Measurements from ENCODE around the gene GRWD1. TPM values are rescaled to one million over a fixed set of nuclear protein-coding genes. Genes with fewer than 3 reads are reported as not detected.

The GRWD1 gene
- total and polyA plus RNA-seq, 4 donors = 8.9 to 38.1 (median 21.9) TPM

- no peak overlapping the region for H3K4me3 ChIP-seq
- no peak overlapping the region for H3K27ac ChIP-seq (ENCODE audit: low read depth in 1 of 2, low read length in 1 of 2)
- no peak for ATAC-seq (ENCODE audit: insufficient read depth, low FRiP score)
- no peak for TF ChIP-seq CTCF (IDR thresholded peaks at IDR 0.05; ENCODE audit: control extremely low read depth, extremely low read depth)
- peaks cover 27 to 59% (median 58%) of the 10 kb centered on the region in 4 donors for H3K36me3 ChIP-seq (ENCODE audit: control insufficient read depth in 4 of 4, insufficient read depth in 4 of 4, low read length in 4 of 4)
- no peaks in the 10 kb centered on the region for H3K27me3 ChIP-seq (ENCODE audit: control insufficient read depth in 3 of 3, insufficient read depth in 3 of 3, low read length in 2 of 3)
- no peak for DNase-seq
- H3K9me3 ChIP-seq (ENCODE audit: control insufficient read depth in 4 of 4, insufficient read depth in 3 of 4, low read length in 3 of 4) = no peaks in the 10 kb centered on the region
- H3K4me1 ChIP-seq (ENCODE audit: control insufficient read depth in 5 of 5, insufficient read depth in 5 of 5, low read length in 5 of 5) = peaks cover 0 to 16% (median 6%) of the 10 kb centered on the region in 5 donors
- H3K9ac ChIP-seq (ENCODE audit: insufficient read depth in 1 of 2, low read length in 2 of 2) = no peak overlapping the region
- WGBS, 2 donors = 98% methylated on average over 4 of the region's 4 CpGs
Measured at GRCh38 chr19:48471836-48472235, 26.1 kb downstream of the GRWD1 start.

GRCh38 chr19:48473161-48473966 is 27.6 kb downstream of the GRWD1 start:
- H3K27ac ChIP-seq (ENCODE audit: low read depth in 1 of 2, low read length in 1 of 2) = no peak overlapping the region
- peaks cover 0 to 12% (median 6%) of the 10 kb centered on the region in 5 donors for H3K4me1 ChIP-seq (ENCODE audit: control insufficient read depth in 5 of 5, insufficient read depth in 5 of 5, low read length in 5 of 5)
- H3K9me3 ChIP-seq (ENCODE audit: control insufficient read depth in 4 of 4, insufficient read depth in 3 of 4, low read length in 3 of 4) = no peaks in the 10 kb centered on the region
- peaks cover 27 to 75% (median 62%) of the 10 kb centered on the region in 4 donors for H3K36me3 ChIP-seq (ENCODE audit: control insufficient read depth in 4 of 4, insufficient read depth in 4 of 4, low read length in 4 of 4)
- H3K4me3 ChIP-seq = no peak overlapping the region
- WGBS, 2 donors = 88 to 93% methylated on average over 14 of the region's 14 CpGs
- no peak for TF ChIP-seq CTCF (IDR thresholded peaks at IDR 0.05; ENCODE audit: control extremely low read depth, extremely low read depth)
- DNase-seq (no peak), ATAC-seq (ENCODE audit: insufficient read depth, low FRiP score) (no peak)
- no peak overlapping the region for H3K9ac ChIP-seq (ENCODE audit: insufficient read depth in 1 of 2, low read length in 2 of 2)
- no peaks in the 10 kb centered on the region for H3K27me3 ChIP-seq (ENCODE audit: control insufficient read depth in 3 of 3, insufficient read depth in 3 of 3, low read length in 2 of 3)

- WGBS, 2 donors = 91 to 95% methylated on average over 15 to 16 of the region's 16 CpGs
- H3K4me1 ChIP-seq (ENCODE audit: control insufficient read depth in 5 of 5, insufficient read depth in 5 of 5, low read length in 5 of 5) = peaks cover 0 to 10% (median 6%) of the 10 kb centered on the region in 5 donors
- peaks cover 27 to 81% (median 62%) of the 10 kb centered on the region in 4 donors for H3K36me3 ChIP-seq (ENCODE audit: control insufficient read depth in 4 of 4, insufficient read depth in 4 of 4, low read length in 4 of 4)
- H3K9me3 ChIP-seq (ENCODE audit: control insufficient read depth in 4 of 4, insufficient read depth in 3 of 4, low read length in 3 of 4) = no peaks in the 10 kb centered on the region
- H3K4me3 ChIP-seq = no peak overlapping the region
- H3K27me3 ChIP-seq (ENCODE audit: control insufficient read depth in 3 of 3, insufficient read depth in 3 of 3, low read length in 2 of 3) = no peaks in the 10 kb centered on the region
- no peak for DNase-seq
- no peak for ATAC-seq (ENCODE audit: insufficient read depth, low FRiP score)
- no peak overlapping the region for H3K27ac ChIP-seq (ENCODE audit: low read depth in 1 of 2, low read length in 1 of 2)
- no peak for TF ChIP-seq CTCF (IDR thresholded peaks at IDR 0.05; ENCODE audit: control extremely low read depth, extremely low read depth)
- no peak overlapping the region for H3K9ac ChIP-seq (ENCODE audit: insufficient read depth in 1 of 2, low read length in 2 of 2)
Measured at GRCh38 chr19:48474084-48474592, 28.4 kb downstream of the GRWD1 start.

Data from lung (tissue), 12 donors.